WTC11 (cell line): ENCODE data around the gene TSEN54. TPM values are rescaled to one million over a fixed set of nuclear protein-coding genes. Genes with fewer than 3 reads are reported as not detected.

Experiments
- ATAC-seq: fragments of 200-7000 bp; cut with Tn5 transposase; 2 replicates; pipeline ENCODE4 v1.10.0; 2021; ENCODE audit warnings: mild to moderate bottlenecking, moderate library complexity
- CTCF ChIA-PET: fragments of 300-600 bp; sonication (Branson Sonifier 250); formaldehyde crosslinking; loops from one replicate; lab custom pipeline; 2021; ENCODE audit warnings: antibody characterized with exemption; lab: Charles Lee
- POLR2A ChIA-PET: fragments of 350-600 bp; sonication (Branson Sonifier 250); formaldehyde crosslinking; loops from one replicate; lab custom pipeline; 2021; ENCODE audit warnings: antibody characterized with exemption; lab: Charles Lee
- DNase-seq: peaks from one replicate; pipeline ENCODE4 v3.0.0; 2021; ENCODE audit warnings: low spot score
- H3K27ac Mint-ChIP-seq: 2 replicates; pipeline ENCODE4 v1.8.0; 2021; ENCODE audit warnings: mixed read lengths
- H3K27me3 Mint-ChIP-seq: 2 replicates; pipeline ENCODE4 v1.8.0; 2021; ENCODE audit warnings: low read depth, mild to moderate bottlenecking, moderate library complexity, mixed read lengths
- H3K36me3 Mint-ChIP-seq: 2 replicates; pipeline ENCODE4 v1.8.0; 2021; ENCODE audit warnings: mixed read lengths
- H3K4me1 Mint-ChIP-seq: 2 replicates; pipeline ENCODE4 v1.8.0; 2022; ENCODE audit warnings: mixed read lengths
- H3K4me3 Mint-ChIP-seq: 2 replicates; pipeline ENCODE4 v1.8.0; 2021; ENCODE audit warnings: mild to moderate bottlenecking, moderate library complexity, mixed read lengths
- H3K9me3 Mint-ChIP-seq: 2 replicates; pipeline ENCODE4 v1.8.0; 2021; ENCODE audit warnings: mixed read lengths
- GTF2I ChIP-seq: fragments of 250-450 bp; sonication (Bioruptor Pico); conservative IDR thresholded peaks from 2 replicates; pipeline ENCODE4 v1.4.0; 2021; ENCODE audit warnings: mild to moderate bottlenecking
- RELA ChIP-seq: sonication (generic); formaldehyde crosslinking; IDR thresholded peaks from 2 replicates; pipeline ENCODE4 v1.8.1; 2022; ENCODE audit warnings: missing genetic modification reagents, mild to moderate bottlenecking, borderline replicate concordance
- SOX15 ChIP-seq: fragments of 250-450 bp; sonication (Bioruptor Pico); IDR thresholded peaks from 2 replicates; pipeline ENCODE4 v1.9.0; 2021; ENCODE audit warnings: mild to moderate bottlenecking
- ZNF263 ChIP-seq: sonication (generic); formaldehyde crosslinking; IDR thresholded peaks from 2 replicates; pipeline ENCODE4 v1.8.1; 2022; ENCODE audit warnings: low read depth, mild to moderate bottlenecking, moderate library complexity, missing genetic modification reagents
- total RNA-seq: library from RNA; stranded (reverse); gene quantifications from 3 replicates; pipeline ENCODE4 v1.2.3, GENCODE V29; 2021
- TF ChIP-seq, protein P1 (sequence below): sonication (generic); formaldehyde crosslinking; IDR thresholded peaks from 2 replicates; pipeline ENCODE4 v1.8.1; 2022; ENCODE audit warnings: mild to moderate bottlenecking, missing genetic modification reagents, moderate library complexity, borderline replicate concordance
- TF ChIP-seq, protein P2 (sequence below): fragments of 250-450 bp; sonication (Bioruptor Pico); IDR thresholded peaks from 2 replicates; pipeline ENCODE4 v1.9.0; 2021; ENCODE audit warnings: mild to moderate bottlenecking, borderline replicate concordance
- TF ChIP-seq, protein P3 (sequence below): sonication (generic); formaldehyde crosslinking; IDR thresholded peaks from 2 replicates; pipeline ENCODE4 v1.8.0; 2023; ENCODE audit warnings: missing genetic modification reagents, mild to moderate bottlenecking, borderline replicate concordance
- TF ChIP-seq, protein P4 (sequence below): sonication (generic); formaldehyde crosslinking; IDR thresholded peaks from 2 replicates; pipeline ENCODE4 v1.8.0; 2022; ENCODE audit warnings: mild to moderate bottlenecking, missing genetic modification reagents
- TF ChIP-seq, protein P5 (sequence below): sonication (generic); formaldehyde crosslinking; IDR thresholded peaks from 2 replicates; pipeline ENCODE4 v1.8.1; 2023; ENCODE audit warnings: mild to moderate bottlenecking, missing genetic modification reagents, borderline replicate concordance
- TF ChIP-seq, protein P6 (sequence below): sonication (generic); formaldehyde crosslinking; IDR thresholded peaks from 2 replicates; pipeline ENCODE4 v1.8.1; 2023; ENCODE audit warnings: mild to moderate bottlenecking, missing genetic modification reagents, moderate library complexity

Gene TSEN54
- total RNA-seq, 1 experiment from 2014 or later: 53.4 TPM

DNA sequence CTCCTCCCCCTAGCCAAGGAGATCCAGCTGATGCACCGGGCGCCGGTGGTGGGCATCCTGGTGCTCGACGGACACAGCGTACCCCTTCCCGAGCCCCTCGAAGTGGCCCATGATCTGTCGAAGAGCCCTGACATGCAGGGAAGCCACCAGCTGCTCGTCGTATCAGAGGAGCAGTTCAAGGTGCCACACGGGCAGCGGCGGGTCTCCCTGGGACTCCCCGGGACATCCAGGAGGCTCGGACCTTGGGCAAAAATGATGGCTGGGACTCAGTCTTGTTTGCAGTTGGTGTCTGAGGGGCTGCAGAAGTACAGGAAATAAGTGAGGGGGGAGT, 55.5 kb downstream of the TSEN54 start:
- ChIA-PET CTCF (interaction anchor here (1.2 kb wide), 1 partner anchor 311 kb away, joined by 3 read pairs; the partner anchor contains the start of genes GGA3 and MRPS7), POLR2A (no interaction called here)
- TF ChIP-seq, protein P1, sequence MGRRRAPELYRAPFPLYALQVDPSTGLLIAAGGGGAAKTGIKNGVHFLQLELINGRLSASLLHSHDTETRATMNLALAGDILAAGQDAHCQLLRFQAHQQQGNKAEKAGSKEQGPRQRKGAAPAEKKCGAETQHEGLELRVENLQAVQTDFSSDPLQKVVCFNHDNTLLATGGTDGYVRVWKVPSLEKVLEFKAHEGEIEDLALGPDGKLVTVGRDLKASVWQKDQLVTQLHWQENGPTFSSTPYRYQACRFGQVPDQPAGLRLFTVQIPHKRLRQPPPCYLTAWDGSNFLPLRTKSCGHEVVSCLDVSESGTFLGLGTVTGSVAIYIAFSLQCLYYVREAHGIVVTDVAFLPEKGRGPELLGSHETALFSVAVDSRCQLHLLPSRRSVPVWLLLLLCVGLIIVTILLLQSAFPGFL (CRISPR knock-in tag): no peak
- no peak for TF ChIP-seq GTF2I
- TF ChIP-seq RELA (CRISPR knock-in tag): no peak
- TF ChIP-seq, protein P2, sequence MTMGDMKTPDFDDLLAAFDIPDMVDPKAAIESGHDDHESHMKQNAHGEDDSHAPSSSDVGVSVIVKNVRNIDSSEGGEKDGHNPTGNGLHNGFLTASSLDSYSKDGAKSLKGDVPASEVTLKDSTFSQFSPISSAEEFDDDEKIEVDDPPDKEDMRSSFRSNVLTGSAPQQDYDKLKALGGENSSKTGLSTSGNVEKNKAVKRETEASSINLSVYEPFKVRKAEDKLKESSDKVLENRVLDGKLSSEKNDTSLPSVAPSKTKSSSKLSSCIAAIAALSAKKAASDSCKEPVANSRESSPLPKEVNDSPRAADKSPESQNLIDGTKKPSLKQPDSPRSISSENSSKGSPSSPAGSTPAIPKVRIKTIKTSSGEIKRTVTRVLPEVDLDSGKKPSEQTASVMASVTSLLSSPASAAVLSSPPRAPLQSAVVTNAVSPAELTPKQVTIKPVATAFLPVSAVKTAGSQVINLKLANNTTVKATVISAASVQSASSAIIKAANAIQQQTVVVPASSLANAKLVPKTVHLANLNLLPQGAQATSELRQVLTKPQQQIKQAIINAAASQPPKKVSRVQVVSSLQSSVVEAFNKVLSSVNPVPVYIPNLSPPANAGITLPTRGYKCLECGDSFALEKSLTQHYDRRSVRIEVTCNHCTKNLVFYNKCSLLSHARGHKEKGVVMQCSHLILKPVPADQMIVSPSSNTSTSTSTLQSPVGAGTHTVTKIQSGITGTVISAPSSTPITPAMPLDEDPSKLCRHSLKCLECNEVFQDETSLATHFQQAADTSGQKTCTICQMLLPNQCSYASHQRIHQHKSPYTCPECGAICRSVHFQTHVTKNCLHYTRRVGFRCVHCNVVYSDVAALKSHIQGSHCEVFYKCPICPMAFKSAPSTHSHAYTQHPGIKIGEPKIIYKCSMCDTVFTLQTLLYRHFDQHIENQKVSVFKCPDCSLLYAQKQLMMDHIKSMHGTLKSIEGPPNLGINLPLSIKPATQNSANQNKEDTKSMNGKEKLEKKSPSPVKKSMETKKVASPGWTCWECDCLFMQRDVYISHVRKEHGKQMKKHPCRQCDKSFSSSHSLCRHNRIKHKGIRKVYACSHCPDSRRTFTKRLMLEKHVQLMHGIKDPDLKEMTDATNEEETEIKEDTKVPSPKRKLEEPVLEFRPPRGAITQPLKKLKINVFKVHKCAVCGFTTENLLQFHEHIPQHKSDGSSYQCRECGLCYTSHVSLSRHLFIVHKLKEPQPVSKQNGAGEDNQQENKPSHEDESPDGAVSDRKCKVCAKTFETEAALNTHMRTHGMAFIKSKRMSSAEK (CRISPR knock-in tag): no peak
- TF ChIP-seq, protein P3, sequence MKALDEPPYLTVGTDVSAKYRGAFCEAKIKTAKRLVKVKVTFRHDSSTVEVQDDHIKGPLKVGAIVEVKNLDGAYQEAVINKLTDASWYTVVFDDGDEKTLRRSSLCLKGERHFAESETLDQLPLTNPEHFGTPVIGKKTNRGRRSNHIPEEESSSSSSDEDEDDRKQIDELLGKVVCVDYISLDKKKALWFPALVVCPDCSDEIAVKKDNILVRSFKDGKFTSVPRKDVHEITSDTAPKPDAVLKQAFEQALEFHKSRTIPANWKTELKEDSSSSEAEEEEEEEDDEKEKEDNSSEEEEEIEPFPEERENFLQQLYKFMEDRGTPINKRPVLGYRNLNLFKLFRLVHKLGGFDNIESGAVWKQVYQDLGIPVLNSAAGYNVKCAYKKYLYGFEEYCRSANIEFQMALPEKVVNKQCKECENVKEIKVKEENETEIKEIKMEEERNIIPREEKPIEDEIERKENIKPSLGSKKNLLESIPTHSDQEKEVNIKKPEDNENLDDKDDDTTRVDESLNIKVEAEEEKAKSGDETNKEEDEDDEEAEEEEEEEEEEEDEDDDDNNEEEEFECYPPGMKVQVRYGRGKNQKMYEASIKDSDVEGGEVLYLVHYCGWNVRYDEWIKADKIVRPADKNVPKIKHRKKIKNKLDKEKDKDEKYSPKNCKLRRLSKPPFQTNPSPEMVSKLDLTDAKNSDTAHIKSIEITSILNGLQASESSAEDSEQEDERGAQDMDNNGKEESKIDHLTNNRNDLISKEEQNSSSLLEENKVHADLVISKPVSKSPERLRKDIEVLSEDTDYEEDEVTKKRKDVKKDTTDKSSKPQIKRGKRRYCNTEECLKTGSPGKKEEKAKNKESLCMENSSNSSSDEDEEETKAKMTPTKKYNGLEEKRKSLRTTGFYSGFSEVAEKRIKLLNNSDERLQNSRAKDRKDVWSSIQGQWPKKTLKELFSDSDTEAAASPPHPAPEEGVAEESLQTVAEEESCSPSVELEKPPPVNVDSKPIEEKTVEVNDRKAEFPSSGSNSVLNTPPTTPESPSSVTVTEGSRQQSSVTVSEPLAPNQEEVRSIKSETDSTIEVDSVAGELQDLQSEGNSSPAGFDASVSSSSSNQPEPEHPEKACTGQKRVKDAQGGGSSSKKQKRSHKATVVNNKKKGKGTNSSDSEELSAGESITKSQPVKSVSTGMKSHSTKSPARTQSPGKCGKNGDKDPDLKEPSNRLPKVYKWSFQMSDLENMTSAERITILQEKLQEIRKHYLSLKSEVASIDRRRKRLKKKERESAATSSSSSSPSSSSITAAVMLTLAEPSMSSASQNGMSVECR (CRISPR knock-in tag): no peak
- TF ChIP-seq ZNF263 (CRISPR knock-in tag): no peak
- no peak for TF ChIP-seq SOX15 (CRISPR knock-in tag)
- TF ChIP-seq, protein P4, sequence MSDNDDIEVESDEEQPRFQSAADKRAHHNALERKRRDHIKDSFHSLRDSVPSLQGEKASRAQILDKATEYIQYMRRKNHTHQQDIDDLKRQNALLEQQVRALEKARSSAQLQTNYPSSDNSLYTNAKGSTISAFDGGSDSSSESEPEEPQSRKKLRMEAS (CRISPR knock-in tag): no peak
- TF ChIP-seq, protein P5, sequence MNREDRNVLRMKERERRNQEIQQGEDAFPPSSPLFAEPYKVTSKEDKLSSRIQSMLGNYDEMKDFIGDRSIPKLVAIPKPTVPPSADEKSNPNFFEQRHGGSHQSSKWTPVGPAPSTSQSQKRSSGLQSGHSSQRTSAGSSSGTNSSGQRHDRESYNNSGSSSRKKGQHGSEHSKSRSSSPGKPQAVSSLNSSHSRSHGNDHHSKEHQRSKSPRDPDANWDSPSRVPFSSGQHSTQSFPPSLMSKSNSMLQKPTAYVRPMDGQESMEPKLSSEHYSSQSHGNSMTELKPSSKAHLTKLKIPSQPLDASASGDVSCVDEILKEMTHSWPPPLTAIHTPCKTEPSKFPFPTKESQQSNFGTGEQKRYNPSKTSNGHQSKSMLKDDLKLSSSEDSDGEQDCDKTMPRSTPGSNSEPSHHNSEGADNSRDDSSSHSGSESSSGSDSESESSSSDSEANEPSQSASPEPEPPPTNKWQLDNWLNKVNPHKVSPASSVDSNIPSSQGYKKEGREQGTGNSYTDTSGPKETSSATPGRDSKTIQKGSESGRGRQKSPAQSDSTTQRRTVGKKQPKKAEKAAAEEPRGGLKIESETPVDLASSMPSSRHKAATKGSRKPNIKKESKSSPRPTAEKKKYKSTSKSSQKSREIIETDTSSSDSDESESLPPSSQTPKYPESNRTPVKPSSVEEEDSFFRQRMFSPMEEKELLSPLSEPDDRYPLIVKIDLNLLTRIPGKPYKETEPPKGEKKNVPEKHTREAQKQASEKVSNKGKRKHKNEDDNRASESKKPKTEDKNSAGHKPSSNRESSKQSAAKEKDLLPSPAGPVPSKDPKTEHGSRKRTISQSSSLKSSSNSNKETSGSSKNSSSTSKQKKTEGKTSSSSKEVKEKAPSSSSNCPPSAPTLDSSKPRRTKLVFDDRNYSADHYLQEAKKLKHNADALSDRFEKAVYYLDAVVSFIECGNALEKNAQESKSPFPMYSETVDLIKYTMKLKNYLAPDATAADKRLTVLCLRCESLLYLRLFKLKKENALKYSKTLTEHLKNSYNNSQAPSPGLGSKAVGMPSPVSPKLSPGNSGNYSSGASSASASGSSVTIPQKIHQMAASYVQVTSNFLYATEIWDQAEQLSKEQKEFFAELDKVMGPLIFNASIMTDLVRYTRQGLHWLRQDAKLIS (CRISPR knock-in tag): no peak
- TF ChIP-seq, protein P6, sequence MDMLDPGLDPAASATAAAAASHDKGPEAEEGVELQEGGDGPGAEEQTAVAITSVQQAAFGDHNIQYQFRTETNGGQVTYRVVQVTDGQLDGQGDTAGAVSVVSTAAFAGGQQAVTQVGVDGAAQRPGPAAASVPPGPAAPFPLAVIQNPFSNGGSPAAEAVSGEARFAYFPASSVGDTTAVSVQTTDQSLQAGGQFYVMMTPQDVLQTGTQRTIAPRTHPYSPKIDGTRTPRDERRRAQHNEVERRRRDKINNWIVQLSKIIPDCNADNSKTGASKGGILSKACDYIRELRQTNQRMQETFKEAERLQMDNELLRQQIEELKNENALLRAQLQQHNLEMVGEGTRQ (CRISPR knock-in tag): no peak
- H3K4me3 Mint-ChIP-seq: no peak overlapping the region
- DNase-seq (no peak), ATAC-seq (no peak)
- no peak overlapping the region for H3K27ac Mint-ChIP-seq
- no peaks in the 10 kb centered on the region for H3K27me3 Mint-ChIP-seq
- no peaks in the 10 kb centered on the region for H3K4me1 Mint-ChIP-seq
- 0 out of 2 replicates have a peak, but pooled peaks cover 3% of the 10 kb centered on the region for H3K36me3 Mint-ChIP-seq
- H3K9me3 Mint-ChIP-seq: no peaks in the 10 kb centered on the region
